ENCODE results near the gene CDKL2. TPM values are rescaled to one million over a fixed set of nuclear protein-coding genes. Genes with fewer than 3 reads are reported as not detected.
"Not testable (repeated sequence)": the region's sequence is repeated elsewhere in the genome, so short reads cannot be mapped to it uniquely, and the experiment has no call there.

Gene CDKL2
- 0.02 and 0.31 TPM in 2 replicates for total RNA-seq (2014; rRNA removed; shearing (Covaris generic))

GRCh38 chr4:75630174-75630936 is at the start of gene CDKL2:
Gene CDKL2 (minus strand): TSS chr4:75630528. CDS start chr4:75625988, 4,540 bp downstream.
- no peak for DNase-seq (ENCODE audit: low spot score)

GRCh38 chr4:75678965-75679364 is 48.6 kb upstream of the CDKL2 start:
- no peak for DNase-seq (ENCODE audit: low spot score)

GRCh38 chr4:75678473-75678872 is 48.1 kb upstream of the CDKL2 start:
- no peak for DNase-seq (ENCODE audit: low spot score)

GRCh38 chr4:75675004-75675531 is 44.7 kb upstream of the CDKL2 start:
- DNase-seq (ENCODE audit: low spot score) = no peak

- no peak for DNase-seq (ENCODE audit: low spot score)
Observed at GRCh38 chr4:75673959-75674328, 43.6 kb upstream of the CDKL2 start.

GRCh38 chr4:75673027-75673958 is 43.0 kb upstream of the CDKL2 start, which contains the start of gene G3BP2:
Gene G3BP2 (minus strand): TSS chr4:75673411. CDS start chr4:75662025, 11,386 bp downstream.
- DNase-seq (ENCODE audit: low spot score) = peak; percentile 98

- peak; percentile 34 for DNase-seq (ENCODE audit: low spot score)
Observed at GRCh38 chr4:75672461-75673026, 42.2 kb upstream of the CDKL2 start.

- DNase-seq (ENCODE audit: low spot score) = no peak
Observed at GRCh38 chr4:75671802-75672421, 41.6 kb upstream of the CDKL2 start.

- no peak for DNase-seq (ENCODE audit: low spot score)
Observed at GRCh38 chr4:75668596-75668995, 38.3 kb upstream of the CDKL2 start.

GRCh38 chr4:75667636-75668035 is 37.3 kb upstream of the CDKL2 start:
- not testable (repeated sequence) for DNase-seq (ENCODE audit: low spot score)

- no peak for DNase-seq (ENCODE audit: low spot score)
Observed at GRCh38 chr4:75666299-75666698, 36.0 kb upstream of the CDKL2 start.

GRCh38 chr4:75664604-75665003 is 34.3 kb upstream of the CDKL2 start:
- DNase-seq (ENCODE audit: low spot score) = not testable (repeated sequence)

- no peak for DNase-seq (ENCODE audit: low spot score)
Observed at GRCh38 chr4:75662626-75663025, 32.3 kb upstream of the CDKL2 start.

- DNase-seq (ENCODE audit: low spot score) = no peak
Observed at GRCh38 chr4:75660491-75660890, 30.2 kb upstream of the CDKL2 start.

- no peak for DNase-seq (ENCODE audit: low spot score)
Observed at GRCh38 chr4:75659512-75660031, 29.2 kb upstream of the CDKL2 start.

GRCh38 chr4:75658876-75659275 is 28.5 kb upstream of the CDKL2 start:
- DNase-seq (ENCODE audit: low spot score) = no peak

- DNase-seq (ENCODE audit: low spot score) = no peak
Observed at GRCh38 chr4:75655562-75655961, 25.2 kb upstream of the CDKL2 start.

- DNase-seq (ENCODE audit: low spot score) = no peak
Observed at GRCh38 chr4:75654905-75655304, 24.6 kb upstream of the CDKL2 start.

- peak; percentile 22 for DNase-seq (ENCODE audit: low spot score)
Observed at GRCh38 chr4:75653845-75654503, 23.6 kb upstream of the CDKL2 start.

GRCh38 chr4:75644095-75644494 is 13.8 kb upstream of the CDKL2 start:
- DNase-seq (ENCODE audit: low spot score) = no peak

GRCh38 chr4:75643651-75644050 is 13.3 kb upstream of the CDKL2 start:
- no peak for DNase-seq (ENCODE audit: low spot score)

Measured in H4 (cell line).